Adrenal gland (tissue), 5 donors: ENCODE data around the gene GATA3.

ENCODE experiments used
- CTCF ChIP-seq, 6 experiments: fragments of 450-650 bp in 4 of 6; fragments of 200-600 bp in 2 of 6; sonication (generic) in 1 of 6; IDR thresholded peaks; 1 replicate in 5 of 6; 2 replicates in 1 of 6; pipeline versions ENCODE4 v1.5.1 to v1.8.0; 2016 to 2021; ENCODE audit warnings: antibody characterized with exemption in 6 of 6, mild to moderate bottlenecking in 2 of 6, moderate library complexity in 1 of 6
- POLR2A ChIP-seq, 2 donors: fragments of 450-650 bp; IDR thresholded peaks; one replicate each; pipeline ENCODE4 v1.6.1; 2017; ENCODE audit warnings: antibody characterized with exemption in 2 of 2, mild to moderate bottlenecking in 2 of 2, moderate library complexity in 1 of 2
- donor health status: DM: no; HTN: no; CAD: no.

DNA sequence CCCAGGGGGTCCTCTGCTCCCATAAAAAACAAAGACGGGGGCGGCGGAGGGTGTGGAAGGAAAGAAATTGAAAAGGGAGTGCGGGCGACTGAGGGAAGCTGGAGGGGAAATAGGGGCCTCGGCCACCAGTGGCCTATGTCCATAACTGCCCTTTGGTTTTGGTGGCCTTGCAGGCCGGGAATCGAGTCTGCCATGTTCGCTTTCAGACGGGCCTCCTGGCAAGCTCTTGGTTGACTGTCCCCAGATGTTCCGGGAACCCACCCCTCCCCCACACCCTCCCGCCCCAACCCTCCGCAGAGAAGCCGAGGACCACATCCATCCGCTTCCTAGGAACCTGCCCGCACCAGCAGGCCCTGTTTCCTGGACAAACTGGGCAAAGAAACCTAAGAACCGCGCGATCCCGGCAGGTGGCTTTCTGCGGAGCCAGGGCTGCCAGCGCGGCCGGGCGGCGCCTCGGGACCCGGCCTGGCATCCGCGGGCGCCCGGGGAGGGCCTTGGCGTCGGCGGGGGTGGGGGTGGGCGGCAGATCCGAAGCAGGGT lies 20.0 kb upstream of the GATA3 start:
- TF ChIP-seq CTCF (IDR thresholded peaks at IDR 0.05) (no peak), POLR2A (IDR thresholded peaks at IDR 0.05) (no peak)
